A673 (cell line): Measurements from ENCODE around the gene F13B. TPM values are rescaled to one million over a fixed set of nuclear protein-coding genes. Genes with fewer than 3 reads are reported as not detected.

Experiments
- BruUV-seq: library from RNA; stranded (reverse); fragments of 400-500 nt; replicated peaks from 2 replicates; lab custom pipeline; 2021; lab: Mats Ljungman, UMichigan
- CTCF ChIA-PET: fragments of 300-600 bp; sonication (Branson Sonifier 250); formaldehyde crosslinking; loops from one replicate; lab custom pipeline; 2022; ENCODE audit warnings: antibody characterized with exemption; lab: Charles Lee
- POLR2A ChIA-PET: fragments of 300-600 bp; sonication (Branson Sonifier 250); formaldehyde crosslinking; loops from one replicate; lab custom pipeline; 2022; ENCODE audit warnings: antibody characterized with exemption; ENCODE audit not compliant: low non-redundant PET; lab: Charles Lee
- DNase-seq: peaks from one replicate; pipeline ENCODE4 v3.0.0-alpha.2; 2015; ENCODE audit warnings: low spot score
- H3K27ac ChIP-seq: fragments of 200-600 bp; sonication (generic); 2 replicates; pipeline ENCODE4 v1.5.1; 2016; ENCODE audit warnings: mixed run types, low read depth, mild to moderate bottlenecking, mixed read lengths, antibody characterized with exemption, low read length; ENCODE audit not compliant: poor library complexity, severe bottlenecking
- H3K27me3 ChIP-seq: fragments of 200-600 bp; sonication (generic); replicated peaks from 2 replicates; pipeline ENCODE4 v1.6.1; 2017; ENCODE audit warnings: mixed run types, low read depth, mild to moderate bottlenecking, mixed read lengths, antibody characterized with exemption, low read length; ENCODE audit not compliant: insufficient read depth, poor library complexity
- H3K36me3 ChIP-seq: fragments of 200-600 bp; sonication (generic); 2 replicates; pipeline ENCODE4 v1.6.1; 2016; ENCODE audit warnings: mixed run types, mild to moderate bottlenecking, mixed read lengths, antibody characterized with exemption, low read length; ENCODE audit not compliant: insufficient read depth, poor library complexity, severe bottlenecking
- H3K4me1 ChIP-seq: fragments of 200-600 bp; sonication (generic); 2 replicates; pipeline ENCODE4 v1.6.1; 2017; ENCODE audit warnings: mixed run types, mild to moderate bottlenecking, mixed read lengths, antibody characterized with exemption, low read length; ENCODE audit not compliant: insufficient read depth, poor library complexity, severe bottlenecking
- H3K4me3 ChIP-seq: fragments of 200-600 bp; sonication (generic); 2 replicates; pipeline ENCODE4 v1.5.1; 2016; ENCODE audit warnings: low read depth, mixed run types, mild to moderate bottlenecking, mixed read lengths, low read length; ENCODE audit not compliant: poor library complexity, severe bottlenecking
- H3K9me3 ChIP-seq: fragments of 200-600 bp; sonication (generic); 2 replicates; pipeline ENCODE4 v1.6.1; 2016; ENCODE audit warnings: mixed run types, low read depth, mild to moderate bottlenecking, mixed read lengths, antibody characterized with exemption, low read length; ENCODE audit not compliant: poor library complexity, severe bottlenecking
- EZH2 ChIP-seq: fragments of 200-600 bp; sonication (generic); IDR thresholded peaks from 2 replicates; pipeline ENCODE4 v1.6.1; 2017; ENCODE audit warnings: borderline replicate concordance, low read depth, mild to moderate bottlenecking, mixed read lengths, antibody characterized with exemption, low read length; ENCODE audit not compliant: poor library complexity, severe bottlenecking
- intact Hi-C: fragments of 100-400 bp; cut with micrococcal nuclease; formaldehyde crosslinking; loops from one replicate; pipeline ENCODE4 v1.10.0; 2022; ENCODE audit not compliant: unreplicated experiment
- total RNA-seq: library from RNA; stranded (reverse); gene quantifications from 2 replicates; pipeline ENCODE4 v1.2.3, GENCODE V29; 2021
- TF ChIP-seq, protein P1 (sequence below): fragments of 300-800, 200-600 bp; sonication (generic); conservative IDR thresholded peaks from 2 replicates; pipeline ENCODE4 v1.5.1; 2017; ENCODE audit warnings: low read depth, mild to moderate bottlenecking, antibody characterized with exemption, low read length, moderate library complexity, mixed read lengths

Gene F13B
- total RNA-seq, 1 experiment from 2014 or later: not detected

- Histone ChIP-seq H3K27ac (no peak overlapping the region), H3K4me1 (no peaks in the 10 kb centered on the region), H3K9me3 (no peaks in the 10 kb centered on the region), H3K36me3 (no peaks in the 10 kb centered on the region), H3K27me3 (no peaks in the 10 kb centered on the region), H3K4me3 (no peak overlapping the region)
- ChIA-PET CTCF (no interaction called here), POLR2A (interaction anchor here (0.6 kb wide), 1 partner anchor 22 kb away, joined by 9 read pairs; no protein-coding TSS in a partner anchor)
- no TSS peak for BruUV-seq
- TF ChIP-seq EZH2: no peak
- TF ChIP-seq, protein P1, sequence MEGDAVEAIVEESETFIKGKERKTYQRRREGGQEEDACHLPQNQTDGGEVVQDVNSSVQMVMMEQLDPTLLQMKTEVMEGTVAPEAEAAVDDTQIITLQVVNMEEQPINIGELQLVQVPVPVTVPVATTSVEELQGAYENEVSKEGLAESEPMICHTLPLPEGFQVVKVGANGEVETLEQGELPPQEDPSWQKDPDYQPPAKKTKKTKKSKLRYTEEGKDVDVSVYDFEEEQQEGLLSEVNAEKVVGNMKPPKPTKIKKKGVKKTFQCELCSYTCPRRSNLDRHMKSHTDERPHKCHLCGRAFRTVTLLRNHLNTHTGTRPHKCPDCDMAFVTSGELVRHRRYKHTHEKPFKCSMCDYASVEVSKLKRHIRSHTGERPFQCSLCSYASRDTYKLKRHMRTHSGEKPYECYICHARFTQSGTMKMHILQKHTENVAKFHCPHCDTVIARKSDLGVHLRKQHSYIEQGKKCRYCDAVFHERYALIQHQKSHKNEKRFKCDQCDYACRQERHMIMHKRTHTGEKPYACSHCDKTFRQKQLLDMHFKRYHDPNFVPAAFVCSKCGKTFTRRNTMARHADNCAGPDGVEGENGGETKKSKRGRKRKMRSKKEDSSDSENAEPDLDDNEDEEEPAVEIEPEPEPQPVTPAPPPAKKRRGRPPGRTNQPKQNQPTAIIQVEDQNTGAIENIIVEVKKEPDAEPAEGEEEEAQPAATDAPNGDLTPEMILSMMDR: no peak
- DNase-seq: no peak
- intact Hi-C loops: no loop called here
These were observed 53.8 kb downstream of the F13B start for GRCh38 chr1:197013234-197013633.

DNA sequence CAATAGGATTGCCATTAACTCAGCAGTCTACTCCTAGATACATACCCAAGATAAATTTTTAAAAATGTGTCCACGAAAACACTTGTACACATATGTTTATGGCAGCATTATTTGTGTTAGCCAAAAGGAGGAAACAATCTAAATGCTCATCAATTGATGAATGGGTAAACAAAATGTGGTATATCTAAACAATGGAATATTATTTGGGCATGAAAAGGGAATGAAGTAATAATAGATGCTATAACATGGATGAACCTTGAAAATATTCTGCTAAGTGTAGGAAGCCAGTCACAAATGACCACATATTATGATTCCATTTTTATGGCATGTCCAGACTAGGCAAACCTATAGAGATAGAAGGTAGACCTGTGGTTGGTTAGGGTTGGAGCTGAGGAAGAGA lies 55.4 kb downstream of the F13B start:
- Histone ChIP-seq H3K4me3 (no peak overlapping the region), H3K9me3 (no peaks in the 10 kb centered on the region), H3K27me3 (no peaks in the 10 kb centered on the region), H3K27ac (no peak overlapping the region), H3K4me1 (no peaks in the 10 kb centered on the region), H3K36me3 (no peaks in the 10 kb centered on the region)
- POLR2A ChIA-PET: no interaction called here
- BruUV-seq: no TSS peak
- TF ChIP-seq EZH2: no peak
- TF ChIP-seq, protein P1: no peak
- no peak for DNase-seq
- intact Hi-C loops: no loop called here
- CTCF ChIA-PET: no interaction called here

DNA sequence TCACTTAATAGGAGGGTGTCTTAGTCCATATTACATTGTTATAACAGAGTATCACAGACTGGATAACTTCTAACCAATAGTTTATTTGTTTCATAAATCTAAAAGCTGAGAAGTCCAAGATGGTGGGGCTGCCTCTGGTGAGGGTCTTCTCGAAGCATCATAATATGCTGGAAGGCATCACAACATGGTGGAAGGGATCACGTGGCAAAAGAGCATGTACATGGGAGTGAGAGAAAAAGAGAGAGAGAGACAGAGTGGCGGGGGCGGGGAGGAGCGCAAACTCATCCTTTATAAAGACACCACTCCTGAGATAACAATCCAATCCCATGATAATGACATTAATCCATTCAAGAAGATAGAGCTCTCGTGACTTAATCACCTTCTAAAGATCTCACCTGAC lies 58.2 kb downstream of the F13B start:
- Histone ChIP-seq H3K4me1 (no peaks in the 10 kb centered on the region), H3K27ac (no peak overlapping the region), H3K4me3 (no peak overlapping the region), H3K36me3 (no peaks in the 10 kb centered on the region), H3K9me3 (no peaks in the 10 kb centered on the region), H3K27me3 (no peaks in the 10 kb centered on the region)
- CTCF ChIA-PET: no interaction called here
- DNase-seq: no peak
- intact Hi-C loops: no loop called here
- POLR2A ChIA-PET: no interaction called here
- TF ChIP-seq, protein P1: no peak
- no TSS peak for BruUV-seq
